ENCODE measurements around the gene RAB37. TPM values are rescaled to one million over a fixed set of nuclear protein-coding genes. Genes with fewer than 3 reads are reported as not detected.

RAB37 gene
- total and polyA plus RNA-seq, 11 donors, result 0.76 to 3.6 (median 1.7) TPM

DNA sequence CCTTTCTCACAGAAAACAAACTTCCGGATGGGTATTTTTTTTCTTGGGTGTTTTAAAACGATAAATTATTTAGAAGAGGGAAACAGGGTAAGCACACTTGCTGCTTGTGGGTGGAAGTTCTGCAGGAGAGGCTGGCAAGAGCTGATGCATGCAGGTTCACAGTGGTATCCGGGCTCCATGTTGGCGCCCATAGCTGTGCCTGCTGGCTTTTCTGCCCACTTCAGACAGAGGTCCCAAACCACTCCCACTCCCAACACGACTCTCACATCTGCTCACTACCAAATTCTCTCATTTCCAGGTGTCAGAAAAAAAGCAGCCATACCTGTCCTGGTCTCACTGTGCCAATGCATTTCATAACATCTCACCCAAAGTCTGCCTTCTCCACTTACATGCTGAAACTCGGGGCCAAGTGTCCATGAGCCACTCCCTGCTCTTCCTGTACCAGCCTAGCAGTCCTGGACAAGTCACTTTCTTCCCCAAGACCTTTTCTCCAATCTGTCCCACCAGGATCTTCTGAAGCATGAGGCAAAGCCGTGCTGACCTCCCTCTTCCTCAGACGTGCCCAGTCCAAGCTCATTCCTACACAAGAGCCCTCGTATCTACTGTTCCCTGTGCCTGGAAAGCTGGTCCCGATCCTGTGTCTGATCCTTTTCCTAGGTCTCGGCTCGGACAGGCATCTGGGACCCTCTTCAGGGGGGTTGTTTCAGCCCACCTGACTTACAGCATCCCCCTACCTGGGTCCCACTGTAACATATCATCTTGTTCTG lies 25.8 kb upstream of the RAB37 start:
- DNase-seq (no peak), ATAC-seq (no peak)
- 61 to 67% (median 64%) methylated on average over 12 of the region's 12 CpGs for WGBS, 4 donors
- H3K4me1 ChIP-seq, result peaks cover 0 to 13% (median 0%) of the 10 kb centered on the region in 12 donors
- no peaks in the 10 kb centered on the region for H3K36me3 ChIP-seq
- H3K4me3 ChIP-seq, result peak overlapping the region in 1 of 12 donors; percentile 59
- intact Hi-C loops (cut with DNase I), result no loop called here
- H3K9me3 ChIP-seq, result no peaks in the 10 kb centered on the region
- H3K27ac ChIP-seq, result no peak overlapping the region
- TF ChIP-seq, protein P1, sequence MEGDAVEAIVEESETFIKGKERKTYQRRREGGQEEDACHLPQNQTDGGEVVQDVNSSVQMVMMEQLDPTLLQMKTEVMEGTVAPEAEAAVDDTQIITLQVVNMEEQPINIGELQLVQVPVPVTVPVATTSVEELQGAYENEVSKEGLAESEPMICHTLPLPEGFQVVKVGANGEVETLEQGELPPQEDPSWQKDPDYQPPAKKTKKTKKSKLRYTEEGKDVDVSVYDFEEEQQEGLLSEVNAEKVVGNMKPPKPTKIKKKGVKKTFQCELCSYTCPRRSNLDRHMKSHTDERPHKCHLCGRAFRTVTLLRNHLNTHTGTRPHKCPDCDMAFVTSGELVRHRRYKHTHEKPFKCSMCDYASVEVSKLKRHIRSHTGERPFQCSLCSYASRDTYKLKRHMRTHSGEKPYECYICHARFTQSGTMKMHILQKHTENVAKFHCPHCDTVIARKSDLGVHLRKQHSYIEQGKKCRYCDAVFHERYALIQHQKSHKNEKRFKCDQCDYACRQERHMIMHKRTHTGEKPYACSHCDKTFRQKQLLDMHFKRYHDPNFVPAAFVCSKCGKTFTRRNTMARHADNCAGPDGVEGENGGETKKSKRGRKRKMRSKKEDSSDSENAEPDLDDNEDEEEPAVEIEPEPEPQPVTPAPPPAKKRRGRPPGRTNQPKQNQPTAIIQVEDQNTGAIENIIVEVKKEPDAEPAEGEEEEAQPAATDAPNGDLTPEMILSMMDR (IDR thresholded peaks at IDR 0.05), result no peak
- TF ChIP-seq POLR2A (IDR thresholded peaks at IDR 0.05), result no peak
- H3K27me3 ChIP-seq, result peaks cover 0 to 34% (median 8%) of the 10 kb centered on the region in 9 donors

DNA sequence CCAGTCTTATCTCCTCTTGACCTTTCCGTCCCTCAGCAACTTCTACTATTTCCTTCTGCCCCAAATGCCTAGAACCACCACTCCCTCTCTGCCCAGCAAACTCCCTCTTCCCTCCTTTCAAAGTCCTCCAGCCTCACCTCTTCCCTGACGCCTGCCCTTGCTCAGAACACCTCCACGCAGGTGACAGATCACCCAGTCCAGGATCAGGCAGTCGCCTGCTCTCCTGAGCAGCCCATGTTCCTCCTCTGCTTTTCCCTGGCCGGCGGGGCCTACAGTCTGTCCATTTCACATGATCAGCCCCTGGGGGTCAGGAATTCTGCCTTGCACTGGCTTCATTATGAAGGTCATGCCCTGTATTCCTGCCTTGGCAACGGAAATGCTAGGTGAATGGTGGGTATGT lies 24.8 kb upstream of the RAB37 start:
- intact Hi-C loops (cut with DNase I), result no loop called here
- Histone ChIP-seq H3K27me3 (peaks cover 0 to 34% (median 8%) of the 10 kb centered on the region in 9 donors), H3K4me1 (peaks cover 0 to 13% (median 0%) of the 10 kb centered on the region in 12 donors), H3K27ac (peak overlapping the region in 1 of 12 donors; percentile 81), H3K9me3 (no peaks in the 10 kb centered on the region), H3K36me3 (no peaks in the 10 kb centered on the region), H3K4me3 (peak overlapping the region in 2 of 12 donors; percentile 26 to 59)
- no peak for TF ChIP-seq POLR2A (IDR thresholded peaks at IDR 0.05)
- TF ChIP-seq, protein P1 (IDR thresholded peaks at IDR 0.05), result no peak
- ATAC-seq (peak in 1 of 4 donors; percentile 28), DNase-seq (no peak)
- WGBS, 4 donors, result 55 to 62% (median 59%) methylated on average over 7 of the region's 7 CpGs

DNA sequence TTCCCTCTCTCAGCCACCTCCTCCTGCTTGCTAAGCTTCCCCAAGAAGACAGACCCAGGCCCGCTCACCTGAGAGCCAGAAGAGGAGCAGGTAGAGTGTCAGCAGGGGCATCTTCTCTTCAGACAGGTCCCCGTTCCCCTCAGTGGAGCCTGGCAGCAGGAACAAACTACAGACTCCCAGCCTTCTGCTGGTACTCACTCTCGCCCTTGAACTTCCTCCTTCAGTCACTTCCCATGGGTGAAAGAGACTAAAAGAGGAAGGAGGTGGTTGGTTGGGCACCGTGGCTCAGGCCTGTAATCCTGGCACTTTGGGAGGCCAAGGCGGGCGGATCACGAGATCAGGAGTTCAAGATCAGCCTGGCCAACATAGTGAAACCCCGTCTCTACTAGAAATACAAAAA lies 24.3 kb upstream of the RAB37 start, which contains the start of gene CD300LF:
CD300LF (minus strand) TSS at position 168 of the 400 bp plus-strand sequence; CDS start at position 111, 57 bp downstream.
- Histone ChIP-seq H3K9me3 (no peaks in the 10 kb centered on the region), H3K36me3 (no peaks in the 10 kb centered on the region), H3K4me1 (peaks cover 0 to 13% (median 0%) of the 10 kb centered on the region in 12 donors), H3K27me3 (peaks cover 0 to 34% (median 8%) of the 10 kb centered on the region in 9 donors), H3K4me3 (peak within 1 kb of the TSS in 2 of 12 donors; percentile 26 to 59), H3K27ac (peak within 1 kb of the TSS in 1 of 12 donors; percentile 81)
- TF ChIP-seq, protein P1 (IDR thresholded peaks at IDR 0.05), result no peak
- no peak for TF ChIP-seq POLR2A (IDR thresholded peaks at IDR 0.05)
- DNase-seq, result peak; percentile 29 to 69 (median 37)
- WGBS, 4 donors, result 77 to 81% (median 79%) methylated on average over 8 of the region's 8 CpGs
- peak in 3 of 4 donors; percentile 62 to 82 (median 82) for ATAC-seq
- intact Hi-C loops (cut with DNase I), result no loop called here

DNA sequence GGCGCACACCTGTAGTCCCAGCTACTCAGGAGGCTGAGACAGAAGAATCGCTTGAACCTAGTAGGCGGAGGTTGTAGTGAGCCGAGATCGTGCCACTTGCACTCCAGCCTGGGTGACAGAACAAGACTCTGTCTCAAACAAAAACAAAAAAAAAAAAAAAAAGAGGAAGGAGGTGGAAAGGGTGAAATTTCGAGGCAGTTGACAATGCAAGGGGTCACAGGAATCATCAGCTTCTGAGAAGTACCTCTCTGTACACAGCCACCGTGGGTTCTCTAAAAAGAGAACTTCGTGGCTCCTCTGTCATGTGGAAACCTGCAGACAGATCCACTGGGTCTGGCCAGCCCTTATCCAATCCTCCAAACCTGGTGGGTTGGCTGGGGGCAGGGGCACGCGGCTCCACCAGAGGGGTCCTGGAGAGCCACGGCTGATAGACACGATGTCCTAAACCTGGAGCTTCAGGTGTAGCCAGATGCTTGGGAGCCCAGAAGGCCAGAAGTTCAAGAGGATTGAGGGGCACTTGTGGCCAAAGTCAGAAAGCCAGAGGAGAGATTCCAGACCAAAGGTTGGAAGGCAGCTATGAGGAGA lies 23.8 kb upstream of the RAB37 start:
- ATAC-seq, result no peak
- WGBS, 4 donors, result 84 to 87% (median 84%) methylated on average over 12 of the region's 12 CpGs
- peaks cover 0 to 13% (median 0%) of the 10 kb centered on the region in 12 donors for H3K4me1 ChIP-seq
- H3K27me3 ChIP-seq, result peaks cover 0 to 34% (median 8%) of the 10 kb centered on the region in 9 donors
- no peak overlapping the region for H3K4me3 ChIP-seq
- H3K27ac ChIP-seq, result peak overlapping the region in 1 of 12 donors; percentile 81
- intact Hi-C loops (cut with DNase I), result no loop called here
- H3K36me3 ChIP-seq, result no peaks in the 10 kb centered on the region
- no peaks in the 10 kb centered on the region for H3K9me3 ChIP-seq
- no peak for DNase-seq
- TF ChIP-seq, protein P1 (IDR thresholded peaks at IDR 0.05), result no peak
- TF ChIP-seq POLR2A (IDR thresholded peaks at IDR 0.05), result no peak
